Lower lobe of right lung (tissue), 2 donors: Measurements from ENCODE around the gene ZGRF1. TPM values are rescaled to one million over a fixed set of nuclear protein-coding genes. Genes with fewer than 3 reads are reported as not detected.

ENCODE experiments used
- ATAC-seq, 2 donors: fragments of 200-7000 bp; cut with Tn5 transposase; one replicate each; pipeline ENCODE4 v1.9.1; 2020 to 2022; ENCODE audit warnings: mild to moderate bottlenecking in 2 of 2, moderate library complexity in 2 of 2
- DNase-seq: peaks from one replicate; pipeline ENCODE4 v3.0.0-alpha.2; 2020
- H3K27ac ChIP-seq: fragments of 200-600 bp; one replicate; pipeline ENCODE4 v1.8.0; 2022
- H3K27me3 ChIP-seq: fragments of 200-600 bp; one replicate; pipeline ENCODE4 v1.8.0; 2022; ENCODE audit warnings: low read depth
- H3K36me3 ChIP-seq: fragments of 200-600 bp; one replicate; pipeline ENCODE4 v1.8.0; 2022; ENCODE audit warnings: mild to moderate bottlenecking
- H3K4me1 ChIP-seq: fragments of 200-600 bp; one replicate; pipeline ENCODE4 v1.8.0; 2022
- H3K4me3 ChIP-seq: fragments of 200-600 bp; one replicate; pipeline ENCODE4 v1.8.0; 2022; ENCODE audit warnings: mild to moderate bottlenecking
- H3K9me3 ChIP-seq: fragments of 200-600 bp; one replicate; pipeline ENCODE4 v1.8.0; 2022
- intact Hi-C: fragments of 100-400 bp; cut with DNase I; formaldehyde crosslinking; loops from one replicate; pipeline ENCODE4 v1.11.0; 2022
- long read RNA-seq: library from polyadenylated mRNA; unstranded; transcript quantifications from one replicate; pipeline ENCODE4 v2.0.0, GENCODE V29; 2021
- total RNA-seq: library from RNA; stranded (reverse); fragmentation: NEBNext Ultra II Directional; extraction: Animal tissue kit (Norgen Biotek cat#: 25700); gene quantifications from one replicate; pipeline ENCODE4 v1.2.1, GENCODE V29; 2021
- TF ChIP-seq, protein P1 (sequence below): fragments of 200-600 bp; IDR thresholded peaks from one replicate; pipeline ENCODE4 v1.8.0; 2022; ENCODE audit warnings: antibody characterized with exemption, mild to moderate bottlenecking
- donor health status: DM: no; HTN: yes; CAD: no; lungs with severe emphysema.

Gene ZGRF1, protein sequence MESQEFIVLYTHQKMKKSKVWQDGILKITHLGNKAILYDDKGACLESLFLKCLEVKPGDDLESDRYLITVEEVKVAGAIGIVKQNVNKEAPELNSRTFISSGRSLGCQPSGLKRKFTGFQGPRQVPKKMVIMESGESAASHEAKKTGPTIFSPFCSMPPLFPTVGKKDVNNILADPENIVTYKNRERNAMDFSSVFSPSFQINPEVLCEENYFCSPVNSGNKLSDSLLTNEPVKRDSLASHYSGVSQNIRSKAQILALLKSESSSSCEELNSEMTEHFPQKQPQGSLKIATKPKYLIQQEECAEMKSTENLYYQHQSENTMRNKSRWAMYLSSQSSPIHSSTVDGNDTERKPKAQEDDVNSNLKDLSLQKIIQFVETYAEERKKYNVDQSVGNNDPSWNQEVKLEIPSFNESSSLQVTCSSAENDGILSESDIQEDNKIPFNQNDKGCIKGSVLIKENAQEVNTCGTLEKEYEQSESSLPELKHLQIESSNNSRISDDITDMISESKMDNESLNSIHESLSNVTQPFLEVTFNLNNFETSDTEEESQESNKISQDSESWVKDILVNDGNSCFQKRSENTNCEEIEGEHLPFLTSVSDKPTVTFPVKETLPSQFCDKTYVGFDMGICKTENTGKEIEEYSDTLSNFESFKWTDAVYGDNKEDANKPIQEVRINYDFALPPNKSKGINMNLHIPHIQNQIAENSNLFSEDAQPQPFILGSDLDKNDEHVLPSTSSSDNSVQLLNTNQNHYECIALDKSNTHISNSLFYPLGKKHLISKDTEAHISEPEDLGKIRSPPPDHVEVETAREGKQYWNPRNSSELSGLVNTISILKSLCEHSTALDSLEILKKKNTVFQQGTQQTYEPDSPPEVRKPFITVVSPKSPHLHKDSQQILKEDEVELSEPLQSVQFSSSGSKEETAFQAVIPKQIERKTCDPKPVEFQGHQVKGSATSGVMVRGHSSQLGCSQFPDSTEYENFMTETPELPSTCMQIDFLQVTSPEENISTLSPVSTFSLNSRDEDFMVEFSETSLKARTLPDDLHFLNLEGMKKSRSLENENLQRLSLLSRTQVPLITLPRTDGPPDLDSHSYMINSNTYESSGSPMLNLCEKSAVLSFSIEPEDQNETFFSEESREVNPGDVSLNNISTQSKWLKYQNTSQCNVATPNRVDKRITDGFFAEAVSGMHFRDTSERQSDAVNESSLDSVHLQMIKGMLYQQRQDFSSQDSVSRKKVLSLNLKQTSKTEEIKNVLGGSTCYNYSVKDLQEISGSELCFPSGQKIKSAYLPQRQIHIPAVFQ (N-terminal part only)
- total RNA-seq = 5.7 TPM
- long read RNA-seq = 0 reads

DNA sequence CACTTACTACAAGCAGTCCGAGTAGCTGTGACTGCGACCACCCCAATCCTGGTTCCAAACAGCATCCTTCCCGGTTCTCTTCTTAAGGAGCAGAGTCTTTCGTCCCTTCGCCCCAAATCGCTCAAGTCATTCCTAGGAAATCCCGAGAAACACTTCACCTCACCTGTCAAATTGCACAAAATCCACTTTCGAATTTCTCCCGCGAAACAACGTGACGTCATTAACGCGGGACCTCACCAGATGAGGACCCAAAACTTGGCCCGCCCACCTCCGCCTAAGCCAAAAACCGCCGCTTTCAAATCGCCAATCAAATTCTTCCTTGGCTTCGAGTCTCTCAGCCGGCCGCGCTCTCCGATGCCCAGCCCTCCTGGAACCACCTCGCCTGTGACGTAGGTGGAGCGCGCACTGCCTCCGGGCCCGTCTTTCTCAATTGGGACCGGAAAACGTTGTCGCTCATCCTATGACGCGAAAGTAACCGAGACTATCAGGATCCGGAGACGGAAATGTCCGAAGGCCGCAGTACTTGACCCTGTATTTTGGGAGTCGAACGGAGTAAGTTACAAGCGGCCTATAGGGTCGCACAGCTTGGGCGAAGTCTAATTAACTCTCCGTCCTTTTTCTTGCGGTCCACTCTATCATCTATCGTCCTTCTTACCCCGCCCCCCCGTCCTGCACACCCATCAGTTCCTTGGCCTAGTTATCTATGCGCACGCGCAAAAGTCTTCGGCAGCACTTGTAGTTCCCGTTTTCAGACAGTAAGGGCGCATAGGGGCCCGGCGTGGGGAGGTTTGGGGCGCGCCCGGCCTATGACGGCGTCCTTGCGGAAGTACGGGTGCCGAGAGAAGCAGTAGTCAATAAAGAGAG is at the start of gene ZGRF1, which contains the start of gene LARP7:
TSS of gene ZGRF1 (minus strand) at position 222 of the 864 bp plus-strand sequence. CDS start 3,733 bp downstream, outside the sequence.
TSS of gene LARP7 (plus strand) at position 456 of the 864 bp plus-strand sequence. CDS start 7,527 bp downstream, outside the sequence.
- peak; percentile 99 for DNase-seq
- intact Hi-C loops = no loop called here
- TF ChIP-seq, protein P1, sequence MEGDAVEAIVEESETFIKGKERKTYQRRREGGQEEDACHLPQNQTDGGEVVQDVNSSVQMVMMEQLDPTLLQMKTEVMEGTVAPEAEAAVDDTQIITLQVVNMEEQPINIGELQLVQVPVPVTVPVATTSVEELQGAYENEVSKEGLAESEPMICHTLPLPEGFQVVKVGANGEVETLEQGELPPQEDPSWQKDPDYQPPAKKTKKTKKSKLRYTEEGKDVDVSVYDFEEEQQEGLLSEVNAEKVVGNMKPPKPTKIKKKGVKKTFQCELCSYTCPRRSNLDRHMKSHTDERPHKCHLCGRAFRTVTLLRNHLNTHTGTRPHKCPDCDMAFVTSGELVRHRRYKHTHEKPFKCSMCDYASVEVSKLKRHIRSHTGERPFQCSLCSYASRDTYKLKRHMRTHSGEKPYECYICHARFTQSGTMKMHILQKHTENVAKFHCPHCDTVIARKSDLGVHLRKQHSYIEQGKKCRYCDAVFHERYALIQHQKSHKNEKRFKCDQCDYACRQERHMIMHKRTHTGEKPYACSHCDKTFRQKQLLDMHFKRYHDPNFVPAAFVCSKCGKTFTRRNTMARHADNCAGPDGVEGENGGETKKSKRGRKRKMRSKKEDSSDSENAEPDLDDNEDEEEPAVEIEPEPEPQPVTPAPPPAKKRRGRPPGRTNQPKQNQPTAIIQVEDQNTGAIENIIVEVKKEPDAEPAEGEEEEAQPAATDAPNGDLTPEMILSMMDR = peak; percentile 81
- no peaks in the 10 kb centered on the region for H3K27me3 ChIP-seq
- H3K4me1 ChIP-seq = peaks cover 29% of the 10 kb centered on the region
- H3K9me3 ChIP-seq = no peaks in the 10 kb centered on the region
- H3K36me3 ChIP-seq = no peaks in the 10 kb centered on the region
- H3K4me3 ChIP-seq = peak within 1 kb of the TSS; percentile 70
- ATAC-seq = peak; percentile 99
- peak within 1 kb of the TSS; percentile 95 for H3K27ac ChIP-seq

DNA sequence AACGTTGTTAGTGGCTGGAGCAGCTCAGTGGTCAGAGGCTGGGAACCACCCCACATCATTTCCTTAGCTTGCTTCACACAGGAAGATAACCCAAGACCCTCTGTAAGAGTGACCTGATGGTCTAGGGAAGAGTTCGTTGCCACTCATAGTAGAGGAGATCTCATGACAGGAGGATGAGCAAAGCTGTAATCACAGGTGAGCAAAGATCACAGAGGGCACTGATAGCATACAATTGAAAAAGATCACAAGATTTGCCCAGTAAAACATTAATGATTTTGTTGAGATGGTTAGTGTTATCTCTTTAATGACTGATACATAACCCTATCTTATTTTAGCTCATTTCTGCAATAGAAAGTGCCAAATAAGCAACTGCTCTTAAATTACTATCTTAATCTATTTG is 44.3 kb upstream of the ZGRF1 start:
- TF ChIP-seq, protein P1 = no peak
- H3K9me3 ChIP-seq = no peaks in the 10 kb centered on the region
- no peak for DNase-seq
- no peaks in the 10 kb centered on the region for H3K4me1 ChIP-seq
- H3K27ac ChIP-seq = no peak overlapping the region
- no peaks in the 10 kb centered on the region for H3K27me3 ChIP-seq
- H3K36me3 ChIP-seq = no peaks in the 10 kb centered on the region
- no peak for ATAC-seq
- intact Hi-C loops = no loop called here
- no peak overlapping the region for H3K4me3 ChIP-seq

DNA sequence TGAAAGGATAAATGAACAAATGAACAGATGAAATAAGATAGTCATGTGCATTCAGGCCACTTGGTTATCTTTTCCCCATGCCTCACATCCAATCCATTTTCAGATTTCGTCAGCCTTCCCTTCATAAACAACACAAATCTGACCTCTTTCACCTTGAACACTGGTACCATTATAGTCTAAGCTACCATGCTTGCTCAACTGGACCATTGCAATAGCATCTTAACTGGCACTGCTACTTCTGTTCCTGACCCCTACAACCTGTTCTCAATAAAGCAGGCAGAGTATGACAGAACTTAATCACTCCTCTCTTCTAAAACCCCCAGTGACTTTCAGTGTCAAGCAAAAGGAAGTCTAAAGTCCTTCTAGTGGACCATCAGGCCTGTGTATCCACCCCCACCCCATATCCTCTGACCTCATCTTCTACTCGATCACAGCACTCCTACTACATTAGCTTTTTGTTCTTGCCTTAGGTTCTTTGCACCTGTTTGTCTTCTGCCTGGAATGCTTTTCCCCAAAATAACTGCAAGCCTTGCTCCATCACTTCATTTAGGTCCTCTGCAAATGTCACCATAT is 40.9 kb upstream of the ZGRF1 start:
- Histone ChIP-seq H3K4me3 (no peak overlapping the region), H3K9me3 (no peaks in the 10 kb centered on the region), H3K27me3 (no peaks in the 10 kb centered on the region), H3K4me1 (no peaks in the 10 kb centered on the region), H3K27ac (no peak overlapping the region), H3K36me3 (no peaks in the 10 kb centered on the region)
- TF ChIP-seq, protein P1 = no peak
- no peak for ATAC-seq
- intact Hi-C loops = no loop called here
- DNase-seq = no peak

DNA sequence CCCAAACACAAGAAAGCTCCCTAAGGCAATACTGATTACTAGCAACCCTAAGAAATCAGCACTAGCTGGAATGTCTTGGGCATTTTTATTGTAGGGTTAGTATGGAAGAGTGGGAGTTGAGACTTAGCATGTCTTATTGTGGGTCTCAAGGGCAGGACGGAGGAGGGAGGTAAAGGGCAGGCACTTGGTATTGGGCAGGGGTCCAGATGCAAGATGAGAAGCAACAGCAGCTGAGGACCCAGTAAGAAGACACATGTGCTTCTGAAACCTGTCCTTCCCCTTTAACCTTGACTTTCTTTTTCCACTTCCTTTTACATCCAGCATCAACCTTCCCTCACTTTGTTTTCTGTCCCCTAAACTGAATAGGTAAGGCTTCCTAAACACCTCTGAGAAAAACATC is 37.7 kb upstream of the ZGRF1 start:
- intact Hi-C loops = no loop called here
- Histone ChIP-seq H3K9me3 (no peaks in the 10 kb centered on the region), H3K36me3 (no peaks in the 10 kb centered on the region), H3K4me3 (no peak overlapping the region), H3K27ac (no peak overlapping the region), H3K4me1 (no peaks in the 10 kb centered on the region), H3K27me3 (no peaks in the 10 kb centered on the region)
- TF ChIP-seq, protein P1 = no peak
- ATAC-seq = no peak
- no peak for DNase-seq
